ENCODE measurements around the gene LRP1B. TPM values are rescaled to one million over a fixed set of nuclear protein-coding genes. Genes with fewer than 3 reads are reported as not detected.
"Not testable (repeated sequence)": the region's sequence is repeated elsewhere in the genome, so short reads cannot be mapped to it uniquely, and the experiment has no call there.

Gene LRP1B
- total RNA-seq, 1 experiment from 2014 or later = 0.52 TPM

DNA sequence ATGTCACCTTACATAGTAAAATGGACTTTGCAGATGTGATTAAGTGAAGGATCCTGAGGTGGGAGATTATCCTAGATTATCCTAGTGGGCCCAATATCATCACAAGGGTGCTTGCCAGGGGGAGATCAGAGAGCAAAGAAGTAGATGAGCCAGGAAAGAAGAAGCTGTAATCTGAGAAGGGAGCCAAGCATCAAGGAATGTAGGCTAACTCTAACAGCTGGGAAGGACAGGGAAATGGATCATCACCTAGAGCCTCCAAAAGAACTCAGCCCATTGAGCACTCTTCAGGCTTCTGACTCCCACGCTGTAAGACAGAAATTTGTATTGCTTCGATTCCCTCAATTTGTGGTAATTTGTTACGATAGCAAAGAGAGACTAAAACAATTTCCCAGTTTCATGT, 309.9 kb downstream of the LRP1B start:
- no peak for TF ChIP-seq SMAD3 (CRISPR knock-in tag; IDR thresholded peaks at IDR 0.05; ENCODE audit: borderline replicate concordance)
- TF ChIP-seq, protein P1, sequence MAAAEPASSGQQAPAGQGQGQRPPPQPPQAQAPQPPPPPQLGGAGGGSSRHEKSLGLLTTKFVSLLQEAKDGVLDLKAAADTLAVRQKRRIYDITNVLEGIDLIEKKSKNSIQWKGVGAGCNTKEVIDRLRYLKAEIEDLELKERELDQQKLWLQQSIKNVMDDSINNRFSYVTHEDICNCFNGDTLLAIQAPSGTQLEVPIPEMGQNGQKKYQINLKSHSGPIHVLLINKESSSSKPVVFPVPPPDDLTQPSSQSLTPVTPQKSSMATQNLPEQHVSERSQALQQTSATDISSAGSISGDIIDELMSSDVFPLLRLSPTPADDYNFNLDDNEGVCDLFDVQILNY (CRISPR knock-in tag; IDR thresholded peaks at IDR 0.05) = no peak
- TF ChIP-seq, protein P2, sequence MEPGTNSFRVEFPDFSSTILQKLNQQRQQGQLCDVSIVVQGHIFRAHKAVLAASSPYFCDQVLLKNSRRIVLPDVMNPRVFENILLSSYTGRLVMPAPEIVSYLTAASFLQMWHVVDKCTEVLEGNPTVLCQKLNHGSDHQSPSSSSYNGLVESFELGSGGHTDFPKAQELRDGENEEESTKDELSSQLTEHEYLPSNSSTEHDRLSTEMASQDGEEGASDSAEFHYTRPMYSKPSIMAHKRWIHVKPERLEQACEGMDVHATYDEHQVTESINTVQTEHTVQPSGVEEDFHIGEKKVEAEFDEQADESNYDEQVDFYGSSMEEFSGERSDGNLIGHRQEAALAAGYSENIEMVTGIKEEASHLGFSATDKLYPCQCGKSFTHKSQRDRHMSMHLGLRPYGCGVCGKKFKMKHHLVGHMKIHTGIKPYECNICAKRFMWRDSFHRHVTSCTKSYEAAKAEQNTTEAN (CRISPR knock-in tag; IDR thresholded peaks at IDR 0.05) = no peak
- TF ChIP-seq, protein P3, sequence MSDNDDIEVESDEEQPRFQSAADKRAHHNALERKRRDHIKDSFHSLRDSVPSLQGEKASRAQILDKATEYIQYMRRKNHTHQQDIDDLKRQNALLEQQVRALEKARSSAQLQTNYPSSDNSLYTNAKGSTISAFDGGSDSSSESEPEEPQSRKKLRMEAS (CRISPR knock-in tag; IDR thresholded peaks at IDR 0.05) = no peak
- TF ChIP-seq, protein P4, sequence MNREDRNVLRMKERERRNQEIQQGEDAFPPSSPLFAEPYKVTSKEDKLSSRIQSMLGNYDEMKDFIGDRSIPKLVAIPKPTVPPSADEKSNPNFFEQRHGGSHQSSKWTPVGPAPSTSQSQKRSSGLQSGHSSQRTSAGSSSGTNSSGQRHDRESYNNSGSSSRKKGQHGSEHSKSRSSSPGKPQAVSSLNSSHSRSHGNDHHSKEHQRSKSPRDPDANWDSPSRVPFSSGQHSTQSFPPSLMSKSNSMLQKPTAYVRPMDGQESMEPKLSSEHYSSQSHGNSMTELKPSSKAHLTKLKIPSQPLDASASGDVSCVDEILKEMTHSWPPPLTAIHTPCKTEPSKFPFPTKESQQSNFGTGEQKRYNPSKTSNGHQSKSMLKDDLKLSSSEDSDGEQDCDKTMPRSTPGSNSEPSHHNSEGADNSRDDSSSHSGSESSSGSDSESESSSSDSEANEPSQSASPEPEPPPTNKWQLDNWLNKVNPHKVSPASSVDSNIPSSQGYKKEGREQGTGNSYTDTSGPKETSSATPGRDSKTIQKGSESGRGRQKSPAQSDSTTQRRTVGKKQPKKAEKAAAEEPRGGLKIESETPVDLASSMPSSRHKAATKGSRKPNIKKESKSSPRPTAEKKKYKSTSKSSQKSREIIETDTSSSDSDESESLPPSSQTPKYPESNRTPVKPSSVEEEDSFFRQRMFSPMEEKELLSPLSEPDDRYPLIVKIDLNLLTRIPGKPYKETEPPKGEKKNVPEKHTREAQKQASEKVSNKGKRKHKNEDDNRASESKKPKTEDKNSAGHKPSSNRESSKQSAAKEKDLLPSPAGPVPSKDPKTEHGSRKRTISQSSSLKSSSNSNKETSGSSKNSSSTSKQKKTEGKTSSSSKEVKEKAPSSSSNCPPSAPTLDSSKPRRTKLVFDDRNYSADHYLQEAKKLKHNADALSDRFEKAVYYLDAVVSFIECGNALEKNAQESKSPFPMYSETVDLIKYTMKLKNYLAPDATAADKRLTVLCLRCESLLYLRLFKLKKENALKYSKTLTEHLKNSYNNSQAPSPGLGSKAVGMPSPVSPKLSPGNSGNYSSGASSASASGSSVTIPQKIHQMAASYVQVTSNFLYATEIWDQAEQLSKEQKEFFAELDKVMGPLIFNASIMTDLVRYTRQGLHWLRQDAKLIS (CRISPR knock-in tag; IDR thresholded peaks at IDR 0.05; ENCODE audit: borderline replicate concordance) = no peak
- no peak for TF ChIP-seq MYBL2 (CRISPR knock-in tag; IDR thresholded peaks at IDR 0.05)
- TF ChIP-seq ZNF317 (CRISPR knock-in tag; IDR thresholded peaks at IDR 0.05; ENCODE audit: borderline replicate concordance, low read depth) = no peak
- TF ChIP-seq, protein P5, sequence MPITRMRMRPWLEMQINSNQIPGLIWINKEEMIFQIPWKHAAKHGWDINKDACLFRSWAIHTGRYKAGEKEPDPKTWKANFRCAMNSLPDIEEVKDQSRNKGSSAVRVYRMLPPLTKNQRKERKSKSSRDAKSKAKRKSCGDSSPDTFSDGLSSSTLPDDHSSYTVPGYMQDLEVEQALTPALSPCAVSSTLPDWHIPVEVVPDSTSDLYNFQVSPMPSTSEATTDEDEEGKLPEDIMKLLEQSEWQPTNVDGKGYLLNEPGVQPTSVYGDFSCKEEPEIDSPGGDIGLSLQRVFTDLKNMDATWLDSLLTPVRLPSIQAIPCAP (CRISPR knock-in tag; IDR thresholded peaks at IDR 0.05) = no peak
- no peak for TF ChIP-seq PRRX2 (CRISPR knock-in tag; IDR thresholded peaks at IDR 0.05)
- no peak for TF ChIP-seq NR3C1 (CRISPR knock-in tag; conservative IDR thresholded peaks at IDR 0.05; ENCODE audit: low read depth)
- no peaks in the 10 kb centered on the region for H3K27me3 Mint-ChIP-seq (ENCODE audit: low read depth)
- ChIA-PET POLR2A (no interaction called here), CTCF (no interaction called here)
- no peak overlapping the region for H3K4me3 Mint-ChIP-seq
- H3K36me3 Mint-ChIP-seq = no peaks in the 10 kb centered on the region
- no peaks in the 10 kb centered on the region for H3K9me3 Mint-ChIP-seq
- ATAC-seq (peak; percentile 85), DNase-seq (ENCODE audit: low spot score) (no peak)
- H3K4me1 Mint-ChIP-seq = peaks cover 20% of the 10 kb centered on the region
- H3K27ac Mint-ChIP-seq = no peak overlapping the region

DNA sequence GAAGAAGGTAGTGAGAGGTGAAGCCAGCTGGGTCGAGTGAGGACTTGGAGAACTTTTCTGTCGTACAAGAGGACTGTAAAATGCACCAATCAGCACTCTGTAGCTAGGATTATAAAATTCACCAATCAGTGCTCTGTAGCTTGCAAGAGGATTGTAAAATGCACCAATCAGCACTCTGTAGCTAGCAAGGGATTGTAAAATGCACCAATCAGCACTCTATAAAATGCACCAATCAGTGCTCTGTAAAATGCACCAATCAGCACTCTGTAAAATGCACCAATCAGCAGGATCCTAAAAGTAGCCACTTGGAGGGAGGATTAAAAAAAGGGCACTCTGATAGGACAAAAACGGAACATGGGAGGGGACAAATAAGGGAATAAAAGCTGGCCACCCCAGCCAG, 315.5 kb downstream of the LRP1B start:
- CTCF ChIA-PET; H3K4me3 Mint-ChIP-seq; ATAC-seq; H3K4me1 Mint-ChIP-seq; H3K27me3 Mint-ChIP-seq (ENCODE audit: low read depth); H3K27ac Mint-ChIP-seq; POLR2A ChIA-PET; DNase-seq (ENCODE audit: low spot score): not testable (repeated sequence)
- Mint-ChIP-seq H3K36me3 (peaks cover 26% of the 10 kb centered on the region), H3K9me3 (peaks cover 28% of the 10 kb centered on the region)

DNA sequence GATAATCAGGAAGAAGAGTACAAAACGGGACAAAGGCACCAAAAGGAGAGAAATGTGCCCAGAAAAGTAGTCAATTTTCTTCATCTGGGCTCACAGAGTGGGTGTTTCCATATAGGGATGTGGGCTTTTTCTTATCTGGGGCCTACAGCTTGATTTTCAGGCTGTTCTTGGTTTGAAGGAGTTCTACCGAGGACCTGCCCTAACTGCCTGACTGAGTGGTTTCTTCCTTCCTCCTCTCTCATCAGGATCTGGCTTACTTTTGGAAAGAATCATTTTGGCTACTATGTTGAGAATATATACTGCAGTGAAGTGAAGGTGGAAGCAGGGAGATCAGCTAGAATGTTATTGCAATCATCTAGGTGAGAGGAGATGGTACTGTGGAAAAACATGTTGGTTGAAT, 316.7 kb downstream of the LRP1B start:
- H3K27ac Mint-ChIP-seq = no peak overlapping the region
- peaks cover 26% of the 10 kb centered on the region for H3K36me3 Mint-ChIP-seq
- POLR2A ChIA-PET = no interaction called here
- no peak for ATAC-seq
- no peak overlapping the region for H3K4me3 Mint-ChIP-seq
- peaks cover 7% of the 10 kb centered on the region for H3K4me1 Mint-ChIP-seq
- DNase-seq (ENCODE audit: low spot score) = no peak
- H3K9me3 Mint-ChIP-seq = peaks cover 28% of the 10 kb centered on the region
- no peaks in the 10 kb centered on the region for H3K27me3 Mint-ChIP-seq (ENCODE audit: low read depth)
- CTCF ChIA-PET = no interaction called here
- TF ChIP-seq, protein P6, sequence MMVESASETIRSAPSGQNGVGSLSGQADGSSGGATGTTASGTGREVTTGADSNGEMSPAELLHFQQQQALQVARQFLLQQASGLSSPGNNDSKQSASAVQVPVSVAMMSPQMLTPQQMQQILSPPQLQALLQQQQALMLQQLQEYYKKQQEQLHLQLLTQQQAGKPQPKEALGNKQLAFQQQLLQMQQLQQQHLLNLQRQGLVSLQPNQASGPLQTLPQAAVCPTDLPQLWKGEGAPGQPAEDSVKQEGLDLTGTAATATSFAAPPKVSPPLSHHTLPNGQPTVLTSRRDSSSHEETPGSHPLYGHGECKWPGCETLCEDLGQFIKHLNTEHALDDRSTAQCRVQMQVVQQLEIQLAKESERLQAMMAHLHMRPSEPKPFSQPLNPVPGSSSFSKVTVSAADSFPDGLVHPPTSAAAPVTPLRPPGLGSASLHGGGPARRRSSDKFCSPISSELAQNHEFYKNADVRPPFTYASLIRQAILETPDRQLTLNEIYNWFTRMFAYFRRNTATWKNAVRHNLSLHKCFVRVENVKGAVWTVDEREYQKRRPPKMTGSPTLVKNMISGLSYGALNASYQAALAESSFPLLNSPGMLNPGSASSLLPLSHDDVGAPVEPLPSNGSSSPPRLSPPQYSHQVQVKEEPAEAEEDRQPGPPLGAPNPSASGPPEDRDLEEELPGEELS (CRISPR knock-in tag; IDR thresholded peaks at IDR 0.05) = no peak
- TF ChIP-seq, protein P7, sequence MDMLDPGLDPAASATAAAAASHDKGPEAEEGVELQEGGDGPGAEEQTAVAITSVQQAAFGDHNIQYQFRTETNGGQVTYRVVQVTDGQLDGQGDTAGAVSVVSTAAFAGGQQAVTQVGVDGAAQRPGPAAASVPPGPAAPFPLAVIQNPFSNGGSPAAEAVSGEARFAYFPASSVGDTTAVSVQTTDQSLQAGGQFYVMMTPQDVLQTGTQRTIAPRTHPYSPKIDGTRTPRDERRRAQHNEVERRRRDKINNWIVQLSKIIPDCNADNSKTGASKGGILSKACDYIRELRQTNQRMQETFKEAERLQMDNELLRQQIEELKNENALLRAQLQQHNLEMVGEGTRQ (CRISPR knock-in tag; IDR thresholded peaks at IDR 0.05) = no peak
- TF ChIP-seq, protein P8, sequence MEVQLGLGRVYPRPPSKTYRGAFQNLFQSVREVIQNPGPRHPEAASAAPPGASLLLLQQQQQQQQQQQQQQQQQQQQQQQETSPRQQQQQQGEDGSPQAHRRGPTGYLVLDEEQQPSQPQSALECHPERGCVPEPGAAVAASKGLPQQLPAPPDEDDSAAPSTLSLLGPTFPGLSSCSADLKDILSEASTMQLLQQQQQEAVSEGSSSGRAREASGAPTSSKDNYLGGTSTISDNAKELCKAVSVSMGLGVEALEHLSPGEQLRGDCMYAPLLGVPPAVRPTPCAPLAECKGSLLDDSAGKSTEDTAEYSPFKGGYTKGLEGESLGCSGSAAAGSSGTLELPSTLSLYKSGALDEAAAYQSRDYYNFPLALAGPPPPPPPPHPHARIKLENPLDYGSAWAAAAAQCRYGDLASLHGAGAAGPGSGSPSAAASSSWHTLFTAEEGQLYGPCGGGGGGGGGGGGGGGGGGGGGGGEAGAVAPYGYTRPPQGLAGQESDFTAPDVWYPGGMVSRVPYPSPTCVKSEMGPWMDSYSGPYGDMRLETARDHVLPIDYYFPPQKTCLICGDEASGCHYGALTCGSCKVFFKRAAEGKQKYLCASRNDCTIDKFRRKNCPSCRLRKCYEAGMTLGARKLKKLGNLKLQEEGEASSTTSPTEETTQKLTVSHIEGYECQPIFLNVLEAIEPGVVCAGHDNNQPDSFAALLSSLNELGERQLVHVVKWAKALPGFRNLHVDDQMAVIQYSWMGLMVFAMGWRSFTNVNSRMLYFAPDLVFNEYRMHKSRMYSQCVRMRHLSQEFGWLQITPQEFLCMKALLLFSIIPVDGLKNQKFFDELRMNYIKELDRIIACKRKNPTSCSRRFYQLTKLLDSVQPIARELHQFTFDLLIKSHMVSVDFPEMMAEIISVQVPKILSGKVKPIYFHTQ (CRISPR knock-in tag; IDR thresholded peaks at IDR 0.05) = no peak
- TF ChIP-seq TCF7 (CRISPR knock-in tag; IDR thresholded peaks at IDR 0.05; ENCODE audit: low read depth) (no peak), ZNF317 (CRISPR knock-in tag; IDR thresholded peaks at IDR 0.05; ENCODE audit: borderline replicate concordance, low read depth) (no peak), NR1H2 (CRISPR knock-in tag; IDR thresholded peaks at IDR 0.05) (no peak), JAZF1 (CRISPR knock-in tag; IDR thresholded peaks at IDR 0.05) (no peak), ETV6 (CRISPR knock-in tag; IDR thresholded peaks at IDR 0.05) (no peak), CREM (CRISPR knock-in tag; IDR thresholded peaks at IDR 0.05) (no peak)

All from WTC11 (cell line).